ENCODE data around the gene HIC1. TPM values are rescaled to one million over a fixed set of nuclear protein-coding genes. Genes with fewer than 3 reads are reported as not detected.

HIC1 gene
- total and polyA plus RNA-seq, 2 experiments from 2014 or later, result 0.17 to 0.26 TPM

- no peak for TF ChIP-seq ETS1 (IDR thresholded peaks at IDR 0.05)
- no peak for TF ChIP-seq CTCF (conservative IDR thresholded peaks at IDR 0.05; ENCODE audit: low read depth in 2 of 2)
- TF ChIP-seq ZNF114 (CRISPR knock-in tag; IDR thresholded peaks at IDR 0.05), result no peak
- TF ChIP-seq REST (IDR thresholded peaks at IDR 0.05; ENCODE audit: unreplicated experiment), result no peak
- TF ChIP-seq JUNB (IDR thresholded peaks at IDR 0.05; ENCODE audit: unreplicated experiment), result no peak
- TF ChIP-seq POLR2AphosphoS5 (IDR thresholded peaks at IDR 0.05; ENCODE audit: low read depth), result no peak
- TF ChIP-seq NANOG (IDR thresholded peaks at IDR 0.05; ENCODE audit: borderline replicate concordance), result no peak
These were observed 26.7 kb downstream of the HIC1 start (continued) for GRCh38 chr17:2081564-2081963.

GRCh38 chr17:2082003-2082781 lies 27.3 kb downstream of the HIC1 start:
- H2AFZ ChIP-seq, result no peak overlapping the region
- H3K27me3 Mint-ChIP-seq (ENCODE audit: insufficient read depth, low read depth, poor library complexity), result peaks cover 8% of the 10 kb centered on the region
- DNase-seq (ENCODE audit: low spot score), result no peak
- TF ChIP-seq REST (IDR thresholded peaks at IDR 0.05; ENCODE audit: unreplicated experiment) (no peak), ZNF114 (CRISPR knock-in tag; IDR thresholded peaks at IDR 0.05) (no peak), EZH2phosphoT487 (IDR thresholded peaks at IDR 0.05; ENCODE audit: unreplicated experiment) (no peak)

More at GRCh38 chr17:2082003-2082781, 27.3 kb downstream of the HIC1 start:
- Histone ChIP-seq H3K36me3 (ENCODE audit: insufficient read depth) (no peaks in the 10 kb centered on the region), H3K27me3 (ENCODE audit: insufficient read depth) (no peaks in the 10 kb centered on the region), H3K9me2 (ENCODE audit: insufficient read depth) (no peaks in the 10 kb centered on the region), H3K4me2 (no peak overlapping the region), H3K79me2 (replicated peaks; ENCODE audit: insufficient read depth) (no peaks in the 10 kb centered on the region), H3K27ac (ENCODE audit: low read depth) (no peak overlapping the region), H3K4me3 (no peak overlapping the region), H3F3A (replicated peaks; ENCODE audit: low read depth) (no peaks in the 10 kb centered on the region), H4K20me1 (replicated peaks; ENCODE audit: insufficient read depth) (no peaks in the 10 kb centered on the region), H3K4me1 (ENCODE audit: insufficient read depth) (no peaks in the 10 kb centered on the region)
- no peak for ATAC-seq
- H3K4me3 Mint-ChIP-seq, result no peak overlapping the region
- no peaks in the 10 kb centered on the region for H3K9me3 Mint-ChIP-seq
- H3K27ac Mint-ChIP-seq, result no peak overlapping the region; the same call in 1 of the 2 replicates
- H3K4me1 Mint-ChIP-seq, result peaks cover 5% of the 10 kb centered on the region; the same call in 1 of the 3 replicates
- peaks cover 12% of the 10 kb centered on the region for H3K36me3 Mint-ChIP-seq (ENCODE audit: low read depth)

Measured in GM23338 (cell line).